HG02588 (cell line): ENCODE results near the gene EFNA5.
"Not testable (repeated sequence)": the region's sequence is repeated elsewhere in the genome, so short reads cannot be mapped to it uniquely, and the experiment has no call there.

Experiments used
- ATAC-seq: cut with Tn5 transposase; IDR thresholded peaks from one replicate; pipeline ENCODE4 v1.9.1; 2021; ENCODE audit warnings: mild to moderate bottlenecking, moderate library complexity; ENCODE audit not compliant: unreplicated experiment

Gene EFNA5

DNA sequence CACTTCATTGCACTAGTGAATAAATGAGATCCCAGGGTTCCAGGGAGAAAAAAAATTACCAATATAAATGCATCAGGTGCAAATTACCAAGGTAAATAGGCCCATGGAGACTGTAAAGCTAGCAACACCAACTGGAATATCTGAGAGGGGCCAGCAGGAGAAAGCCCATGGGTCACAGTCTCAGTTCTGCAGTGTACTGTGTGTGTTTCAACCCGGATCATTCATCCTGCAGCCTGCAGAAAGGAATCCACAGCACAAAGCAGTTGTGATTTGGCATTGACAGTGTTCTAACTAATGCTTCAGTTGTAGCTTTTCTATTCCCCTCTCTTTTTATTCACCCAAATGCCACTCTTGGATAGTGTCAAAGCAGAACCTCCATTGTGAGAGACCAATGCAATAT lies 171.0 kb downstream of the EFNA5 start:
- ATAC-seq = no peak

DNA sequence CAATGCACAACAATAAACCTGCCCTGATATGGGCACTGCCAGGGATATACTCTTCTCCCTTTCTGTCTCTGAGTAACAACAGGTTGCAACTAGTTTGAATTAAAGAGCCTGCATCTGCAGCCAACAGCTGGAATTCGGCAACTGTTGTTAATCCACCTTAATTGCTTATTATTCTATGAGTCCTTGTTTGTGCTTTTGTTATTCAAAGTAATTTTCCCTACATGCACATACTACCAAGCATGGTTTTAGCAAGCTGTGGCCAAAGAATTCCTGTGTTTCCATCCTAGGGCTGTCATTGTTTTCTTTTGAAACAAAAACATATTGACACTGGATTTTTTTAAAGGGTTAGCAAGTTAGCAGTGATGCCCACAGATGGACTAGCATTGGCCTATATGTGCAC lies 171.5 kb downstream of the EFNA5 start:
- ATAC-seq = no peak

DNA sequence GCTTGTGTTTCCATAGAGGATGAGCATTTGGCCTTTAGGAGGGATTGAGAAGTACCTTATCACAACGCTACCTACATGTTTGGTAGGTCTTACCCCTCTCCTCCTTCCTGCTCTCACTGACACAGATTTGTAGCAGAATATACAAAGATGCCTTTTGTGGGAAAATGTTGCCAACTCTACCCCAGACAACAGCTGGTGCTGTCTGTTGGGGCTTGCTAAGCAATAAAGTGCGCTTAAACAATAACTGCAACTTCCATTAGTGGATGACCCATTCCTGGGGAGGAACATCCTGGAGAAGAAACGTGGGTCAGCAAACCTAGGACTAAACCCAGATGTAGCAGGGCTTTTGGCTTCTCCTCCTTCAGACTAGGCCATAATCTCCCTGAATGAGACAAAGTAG lies 174.3 kb downstream of the EFNA5 start:
- no peak for ATAC-seq

DNA sequence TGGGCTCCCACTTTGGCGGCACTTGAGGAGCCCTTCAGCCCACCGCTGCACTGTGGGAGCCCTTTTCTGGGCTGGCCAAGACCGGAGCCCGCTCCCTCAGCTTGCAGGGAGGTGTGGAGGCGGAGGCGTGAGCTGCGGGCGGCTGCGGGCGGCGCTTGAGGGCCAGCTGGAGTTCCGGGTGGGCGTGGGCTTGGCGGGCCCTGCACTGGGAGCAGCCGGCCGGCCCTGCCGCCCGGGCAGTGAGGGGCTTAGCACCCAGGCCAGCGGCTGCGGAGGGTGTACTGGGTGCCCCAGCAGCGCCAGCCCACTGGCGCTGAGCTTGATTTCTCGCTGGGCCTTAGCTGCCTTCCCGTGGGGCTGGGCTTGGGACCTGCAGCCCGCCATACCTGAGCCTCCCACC lies 176.6 kb downstream of the EFNA5 start:
- ATAC-seq = not testable (repeated sequence)

DNA sequence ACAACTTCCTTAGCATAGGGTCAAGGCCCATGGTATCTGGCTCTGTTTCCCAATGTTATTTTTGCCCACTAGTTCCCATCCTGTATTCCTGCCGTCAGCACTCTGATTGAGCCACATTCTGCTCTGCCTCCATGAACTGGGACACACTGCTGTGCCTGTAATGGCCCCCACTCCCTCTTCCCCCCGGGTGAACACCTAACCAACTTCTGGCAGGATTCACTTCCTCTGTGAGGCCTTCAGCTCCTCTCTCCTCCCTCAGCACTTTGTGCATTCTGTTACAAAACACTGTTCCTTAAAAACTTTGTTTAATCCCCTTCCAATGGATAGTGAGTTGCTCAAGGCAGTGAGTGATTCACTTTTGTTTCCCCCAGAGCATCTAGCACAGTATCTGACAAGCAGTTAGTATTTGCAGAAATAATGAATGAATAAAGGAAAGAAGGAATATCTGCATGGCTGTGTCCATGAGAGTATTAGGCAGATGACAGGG lies 183.6 kb downstream of the EFNA5 start:
- no peak for ATAC-seq

DNA sequence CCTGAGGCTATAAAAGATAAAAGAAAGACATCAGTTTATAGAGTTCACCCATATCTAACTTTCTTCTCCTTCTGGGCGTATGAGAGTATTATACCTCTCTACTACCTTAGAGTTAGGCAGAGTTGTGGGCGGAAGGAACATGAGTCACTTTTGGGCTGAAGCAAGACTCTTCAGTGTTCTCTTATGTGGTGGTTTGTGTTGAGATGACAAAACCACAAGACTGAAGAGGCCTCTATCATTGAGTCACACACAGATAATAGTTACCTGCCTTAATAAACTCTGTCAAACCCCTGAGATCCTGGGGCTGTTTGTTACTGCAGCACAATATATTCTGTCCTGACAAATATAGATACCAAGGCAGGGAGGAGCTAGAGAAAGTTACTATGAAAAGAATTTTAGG lies 184.2 kb downstream of the EFNA5 start:
- no peak for ATAC-seq

DNA sequence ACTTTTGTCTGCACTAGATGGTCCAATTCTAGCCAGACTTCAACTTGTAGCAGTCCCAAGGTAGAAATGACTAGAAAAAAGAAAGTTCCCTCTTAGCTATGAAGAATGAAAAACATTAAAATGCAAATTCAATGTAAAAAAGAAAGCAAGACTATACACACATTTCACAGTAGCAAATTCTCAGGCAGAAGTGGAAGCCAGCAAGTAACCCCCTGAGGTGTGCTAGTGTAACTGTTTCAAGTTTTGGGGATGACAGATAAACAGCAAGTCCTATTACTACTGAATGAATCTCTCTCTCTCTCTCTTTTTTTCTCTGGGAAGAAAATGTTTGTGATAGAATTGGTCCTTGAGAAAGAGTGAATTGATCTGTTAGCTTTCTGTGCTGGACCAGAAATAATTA lies 185.6 kb downstream of the EFNA5 start:
- ATAC-seq = peak; percentile 77

DNA sequence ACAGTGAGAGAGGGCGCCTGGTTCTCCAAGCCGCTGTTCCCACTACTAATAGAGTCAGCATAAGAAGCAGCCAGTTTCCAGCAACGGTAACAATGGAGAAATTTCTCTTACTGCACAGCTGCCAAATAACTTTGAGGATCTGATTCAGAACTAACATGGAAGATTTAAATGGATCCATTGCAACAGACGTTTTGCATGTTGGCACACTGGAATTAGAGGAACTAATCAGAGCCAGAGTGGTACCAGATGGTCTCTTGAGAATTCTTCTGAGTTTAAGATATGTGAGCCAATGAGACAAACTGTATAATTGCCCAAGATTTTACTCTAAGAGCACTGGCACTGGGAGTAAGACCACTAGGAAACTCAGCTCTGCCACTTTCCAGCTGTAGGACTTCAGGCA lies 186.5 kb downstream of the EFNA5 start:
- ATAC-seq = no peak

DNA sequence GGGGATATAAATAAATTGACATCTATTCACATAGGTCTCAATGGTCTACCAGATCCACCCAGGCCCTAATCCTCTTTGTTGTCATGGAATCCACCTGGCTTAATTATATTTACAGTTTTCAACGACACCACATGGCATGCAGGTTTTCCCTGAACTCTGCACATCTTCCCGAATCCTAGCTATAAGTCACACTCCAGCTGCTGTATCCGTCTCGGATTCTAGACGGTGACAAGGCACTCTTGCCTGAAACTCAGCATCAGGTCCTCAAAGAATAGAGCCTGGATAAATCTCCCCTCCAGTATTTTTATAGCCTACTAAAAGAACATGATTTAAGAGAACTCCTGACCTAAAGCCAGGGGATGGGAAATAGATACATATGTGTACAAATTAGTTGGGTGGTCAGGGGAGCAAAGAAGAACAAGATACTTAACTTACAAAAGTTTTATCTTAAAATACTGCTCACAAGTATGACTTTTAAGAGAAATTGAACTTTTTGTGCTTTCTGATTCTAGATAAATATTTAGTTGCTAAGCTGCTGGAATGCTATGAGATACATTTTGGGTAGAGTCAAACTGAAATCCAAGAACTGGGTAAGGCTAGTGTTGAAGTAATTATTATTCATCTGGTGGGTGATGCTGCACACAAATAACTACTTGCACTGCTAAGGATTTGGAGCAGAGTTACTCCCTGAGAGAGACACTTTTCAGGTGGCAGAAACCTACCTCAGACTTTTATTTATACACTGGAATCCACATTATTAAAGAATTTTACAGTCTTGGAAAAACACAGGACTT lies 187.3 kb downstream of the EFNA5 start:
- no peak for ATAC-seq

DNA sequence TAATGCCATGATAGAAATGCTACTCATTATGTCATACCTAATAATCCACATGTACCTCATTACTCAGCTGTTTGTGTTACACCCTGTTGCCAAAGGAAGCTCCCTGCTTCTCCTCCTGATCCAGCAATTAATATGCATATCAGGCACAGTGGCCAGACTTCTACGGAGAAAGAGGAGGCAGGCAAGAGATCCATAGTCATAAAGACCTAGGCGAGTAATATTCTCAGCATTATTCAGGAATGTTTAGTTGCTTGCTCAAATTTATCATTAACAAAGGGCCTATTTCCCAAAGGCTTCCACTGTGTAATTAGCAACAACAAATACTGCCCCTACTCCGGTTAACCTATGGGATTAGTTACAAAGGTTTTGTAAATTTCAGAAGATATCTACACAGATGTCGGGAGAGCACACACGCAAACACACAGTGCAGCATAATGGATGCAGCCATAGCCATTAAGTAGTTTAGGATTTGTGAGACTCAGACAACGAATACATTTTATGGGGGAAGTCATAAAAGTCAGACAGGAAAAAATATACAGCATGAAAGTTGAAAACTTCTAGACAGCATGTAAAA lies 192.6 kb downstream of the EFNA5 start:
- no peak for ATAC-seq

DNA sequence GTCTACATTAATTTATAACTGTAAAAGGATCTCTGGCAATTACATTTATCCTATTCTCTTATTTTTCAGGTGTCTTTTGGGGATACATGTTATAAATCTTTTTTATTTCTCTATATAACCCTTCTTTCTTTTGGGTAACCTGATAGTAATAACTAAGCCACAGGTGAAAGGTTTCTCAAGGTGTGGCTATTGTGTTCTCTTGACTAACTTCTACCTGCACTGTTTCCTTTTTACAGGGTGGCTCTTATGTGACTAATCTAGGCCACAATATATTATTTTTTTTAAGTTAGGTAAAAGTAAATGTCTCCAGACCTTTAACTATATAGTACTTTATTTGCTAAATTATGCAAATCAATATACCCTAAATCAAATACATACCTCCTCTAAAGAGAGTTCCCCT lies 193.2 kb downstream of the EFNA5 start:
- no peak for ATAC-seq

DNA sequence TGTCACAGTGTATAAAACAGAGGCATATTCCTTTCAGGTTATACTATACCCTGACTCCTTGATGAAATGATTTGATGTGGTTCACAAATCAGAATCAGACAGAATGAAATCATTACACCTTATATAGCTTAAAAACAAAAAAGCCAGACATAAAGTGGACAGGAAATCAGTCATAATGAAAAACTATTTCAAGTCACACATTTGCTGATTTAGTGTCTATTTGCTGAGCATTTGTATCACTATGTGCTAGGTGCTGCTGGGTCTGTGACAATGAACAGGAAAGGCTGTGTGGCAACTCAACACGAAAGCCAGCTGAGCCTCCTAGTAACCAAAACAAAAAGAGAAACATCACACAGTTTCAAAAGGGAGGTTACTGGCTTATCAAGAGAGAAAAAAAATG lies 194.0 kb downstream of the EFNA5 start:
- ATAC-seq = peak; percentile 87

DNA sequence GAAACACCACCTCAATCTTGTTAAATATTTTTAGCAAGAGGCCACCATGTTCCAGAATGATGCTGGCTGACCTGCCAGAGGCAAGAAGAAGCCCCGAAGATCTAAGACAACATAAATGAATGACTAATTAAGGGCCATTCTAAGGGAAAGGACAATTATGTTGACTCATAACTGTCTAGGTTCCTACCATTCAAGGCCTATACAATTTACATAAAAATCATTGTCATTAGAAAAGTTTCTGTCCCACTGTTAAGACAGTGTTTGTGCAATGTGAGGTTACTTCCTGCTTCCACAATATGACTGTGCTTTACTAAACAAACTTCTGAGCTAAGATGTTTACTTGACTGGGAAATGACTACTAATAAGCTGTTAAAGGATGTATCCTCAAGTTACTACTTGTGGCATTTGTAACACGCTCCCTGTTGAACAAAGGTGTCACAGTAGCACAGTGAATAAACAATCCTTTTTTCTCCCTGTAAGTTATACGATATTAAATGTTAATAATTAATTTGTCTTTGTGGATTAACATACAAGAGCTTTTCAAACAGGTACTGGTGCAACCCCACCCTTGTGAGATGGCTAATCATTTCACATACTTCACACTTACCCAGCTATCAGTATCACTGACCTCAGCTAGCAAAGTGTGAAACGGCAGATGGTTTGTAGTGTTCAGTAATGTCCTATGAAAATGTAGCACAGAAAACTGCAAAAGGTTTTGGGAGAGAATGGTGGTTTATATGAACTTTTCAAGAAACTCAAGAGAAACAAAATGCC lies 195.8 kb downstream of the EFNA5 start:
- peak; percentile 60 for ATAC-seq

DNA sequence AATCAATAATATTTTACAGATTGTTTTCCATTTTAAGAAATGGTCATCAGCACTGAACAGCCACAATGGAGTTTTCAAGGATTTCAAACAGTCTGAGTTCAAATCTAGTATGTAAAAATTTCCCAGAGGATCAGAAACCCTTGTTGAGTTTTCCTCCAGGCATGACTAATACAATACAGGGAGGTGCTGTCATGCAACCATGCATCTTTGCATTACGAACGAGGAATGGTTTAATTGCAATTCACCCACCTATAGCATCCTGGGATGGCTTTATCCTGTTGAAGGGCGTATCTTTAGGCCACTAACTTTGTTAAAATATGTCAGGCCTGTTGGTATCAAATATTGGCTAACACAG lies 196.4 kb downstream of the EFNA5 start:
- no peak for ATAC-seq

DNA sequence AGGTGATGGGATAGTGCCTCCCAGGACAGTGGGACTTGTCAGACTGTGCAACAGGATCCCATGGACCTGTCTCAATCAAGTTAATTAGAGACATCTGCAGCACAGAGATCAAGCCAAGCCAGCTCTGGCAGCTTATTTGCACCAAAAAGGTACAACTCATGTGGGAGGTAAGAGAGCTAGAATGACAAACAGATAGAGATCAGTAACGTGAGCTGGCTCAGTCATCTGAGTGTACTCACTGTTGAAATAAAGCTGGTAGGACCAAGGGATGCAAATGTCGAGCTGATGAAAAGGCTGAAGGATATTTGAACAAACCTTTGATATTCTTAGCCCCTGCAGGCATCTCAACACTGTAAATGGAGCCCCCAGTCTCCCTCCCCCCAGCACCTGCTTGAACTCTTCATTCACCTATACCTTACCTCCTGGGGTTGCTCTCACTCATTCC lies 198.1 kb downstream of the EFNA5 start:
- no peak for ATAC-seq

DNA sequence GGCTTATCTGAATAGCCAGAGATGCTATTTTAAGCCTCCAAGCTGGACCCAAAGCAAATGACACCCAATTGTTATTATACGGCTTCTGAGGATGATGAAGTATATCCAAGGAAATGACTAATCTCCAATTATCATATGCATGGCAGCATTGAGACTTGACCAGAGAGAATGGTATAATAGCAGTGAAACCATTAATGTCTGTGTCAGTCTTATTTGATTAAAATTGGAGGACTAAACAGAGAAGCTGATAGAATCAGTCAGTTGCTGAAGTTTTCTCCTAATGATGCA lies 200.5 kb downstream of the EFNA5 start:
- no peak for ATAC-seq

DNA sequence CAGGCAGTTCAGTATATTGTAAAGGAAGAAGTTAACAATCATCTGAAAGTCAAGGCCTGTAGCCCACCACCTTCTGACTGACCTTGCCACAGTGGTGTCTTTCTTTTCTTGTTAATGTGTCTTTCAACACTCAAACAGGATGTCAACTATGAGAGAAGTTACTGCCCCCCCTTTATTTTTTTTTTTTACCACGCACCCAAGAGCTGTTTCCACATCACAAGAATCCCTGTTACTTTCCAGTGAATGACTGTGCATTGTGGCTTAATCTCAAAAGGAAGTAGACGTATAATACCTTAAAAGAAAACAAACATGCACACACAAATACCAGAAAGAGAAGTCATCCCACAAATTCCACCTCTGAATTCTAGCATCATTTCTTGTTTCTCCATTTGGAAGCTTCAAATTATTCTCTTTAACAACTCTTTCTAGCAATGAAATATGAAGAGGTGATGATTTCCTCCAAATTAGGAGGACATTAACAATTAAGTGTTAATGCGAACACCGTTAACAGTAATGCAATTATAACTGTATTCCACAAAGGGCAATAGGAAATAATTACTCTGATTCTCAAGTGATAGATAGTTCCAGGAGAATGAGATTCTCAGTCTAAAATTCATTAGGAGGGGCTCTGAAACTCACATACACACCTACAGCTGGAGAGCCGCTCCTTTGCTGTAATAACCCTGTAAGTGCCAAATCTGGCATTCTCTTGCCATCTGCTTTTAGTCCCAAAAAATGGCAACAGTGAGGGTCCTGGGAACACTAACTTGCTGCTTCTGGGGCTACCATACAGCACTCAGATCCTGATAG lies 201.0 kb downstream of the EFNA5 start:
- no peak for ATAC-seq

DNA sequence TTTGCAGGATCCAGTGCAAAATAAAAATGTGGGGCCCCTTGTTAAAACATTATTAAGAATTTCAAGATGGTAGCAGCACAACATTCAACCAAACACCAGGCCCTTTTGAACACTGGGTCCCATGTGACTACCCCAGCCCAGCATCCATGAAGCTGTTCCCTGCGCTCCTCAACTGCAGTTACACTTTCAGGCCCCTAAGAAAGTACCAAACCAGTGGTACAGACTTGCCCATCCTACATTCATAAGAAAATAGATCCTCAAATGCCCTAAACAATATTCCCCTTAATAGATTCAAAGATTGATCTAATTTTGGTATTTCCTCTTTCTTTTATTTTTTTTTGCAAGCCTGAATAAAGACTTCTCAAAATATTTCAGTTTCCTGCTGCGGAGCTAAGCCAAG lies 201.7 kb downstream of the EFNA5 start:
- no peak for ATAC-seq

DNA sequence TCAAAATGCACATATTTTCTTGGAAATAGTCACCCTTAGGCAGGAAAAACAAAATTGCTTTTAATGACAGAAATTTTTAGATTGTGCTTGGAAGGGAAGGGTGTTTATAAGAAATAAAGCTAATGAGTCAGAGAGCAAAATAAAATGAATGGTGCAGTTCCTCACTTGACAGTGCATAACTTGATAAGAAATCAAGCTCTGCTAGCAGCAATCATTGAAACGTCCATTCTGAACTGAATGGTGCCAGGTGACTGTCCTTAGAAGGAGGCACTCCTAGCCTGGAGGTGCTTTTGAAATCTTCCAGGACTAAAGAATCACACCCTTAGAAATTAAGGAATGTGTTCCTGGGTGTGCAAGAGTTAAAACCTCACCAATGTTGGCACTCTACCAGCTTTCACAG lies 202.5 kb downstream of the EFNA5 start:
- ATAC-seq = no peak

DNA sequence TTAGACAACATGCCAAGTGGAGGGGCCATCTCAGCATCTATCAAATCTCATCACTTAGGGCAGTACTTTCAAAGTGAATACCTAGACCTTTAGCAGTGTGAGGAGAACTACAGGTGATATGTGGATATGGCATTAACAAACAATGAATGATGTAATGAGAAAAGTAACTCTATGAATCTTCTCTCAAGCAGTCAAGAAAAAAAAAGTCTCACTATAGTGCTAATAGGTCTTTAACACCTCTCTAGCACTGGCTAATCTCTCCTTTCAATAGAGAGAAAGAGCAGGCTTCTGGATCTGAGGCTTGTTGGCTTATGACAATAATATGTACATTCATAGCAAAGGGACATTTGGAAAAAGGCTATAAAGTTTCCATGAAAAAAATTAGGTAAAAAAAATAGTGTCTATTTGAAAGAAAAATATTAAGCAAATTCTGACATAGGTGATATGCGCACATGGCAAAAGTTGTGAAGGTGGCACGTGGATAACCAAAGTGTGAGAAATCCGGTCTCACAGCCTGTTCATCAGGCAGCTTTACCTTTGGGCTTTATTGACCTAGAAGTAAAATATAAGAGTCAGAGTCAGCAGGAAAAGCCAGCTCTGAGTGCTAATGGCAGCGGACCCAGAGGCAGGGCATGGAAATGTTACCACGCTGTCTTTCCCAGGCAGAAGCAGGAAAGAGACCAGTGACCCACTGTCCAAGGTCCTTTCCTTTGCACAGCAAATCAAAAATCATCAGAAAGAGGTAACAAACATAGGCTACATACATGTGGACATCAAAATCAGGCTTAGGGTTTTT lies 203.4 kb downstream of the EFNA5 start:
- ATAC-seq = no peak
